A549 (cell line): ENCODE data around the gene SFTPB. TPM values are rescaled to one million over a fixed set of nuclear protein-coding genes. Genes with fewer than 3 reads are reported as not detected.

Experiments
- ATAC-seq, 2 experiments: fragments of 200-7000 bp in 1 of 2; fragments of >200 bp in 1 of 2; cut with Nextera tagmentation in 1 of 2; cut with Tn5 transposase in 1 of 2; 3 replicates each; pipeline versions ENCODE4 v1.8.0 to v1.9.1; 2018 to 2020; ENCODE audit warnings: mild to moderate bottlenecking in 1 of 2, moderate library complexity in 1 of 2
- CTCF ChIA-PET: fragments of 300-600 bp; sonication (Branson Sonifier 250); formaldehyde crosslinking; extraction: SDS; loops from one replicate; lab custom pipeline; 2021; ENCODE audit warnings: antibody characterized with exemption, inconsistent platforms; lab: Yijun Ruan, JAX
- POLR2A ChIA-PET: fragments of 350-600 bp; formaldehyde crosslinking; extraction: SDS; loops from one replicate; lab custom pipeline; 2021; ENCODE audit warnings: antibody characterized with exemption, inconsistent platforms; lab: Yijun Ruan, JAX
- DNase-seq, 2 experiments: peaks; one replicate each; pipeline versions ENCODE4 v3.0.0 to v3.0.0-alpha.2; 2011 to 2016; ENCODE audit warnings: low read depth in 1 of 2, low spot score in 1 of 2
- FAIRE-seq: peaks from 2 replicates; lab custom pipeline; 2011; peaks lifted over from hg19 to GRCh38; lab: Jason Lieb, UNC
- H3K27ac ChIP-seq, 2 experiments: fragments of >200 bp; sonication (Bioruptor Twin); formaldehyde crosslinking; 3 replicates each; pipeline ENCODE4 v1.5.1; 2016 to 2017
- H3K4me1 ChIP-seq: fragments of >200 bp; sonication (Bioruptor Twin); formaldehyde crosslinking; 3 replicates; pipeline ENCODE4 v1.6.1; 2016
- H3K4me2 ChIP-seq: fragments of >200 bp; sonication (Bioruptor Twin); formaldehyde crosslinking; 3 replicates; pipeline ENCODE4 v1.6.1; 2016
- H3K4me3 ChIP-seq: fragments of >200 bp; sonication (Bioruptor Twin); formaldehyde crosslinking; 3 replicates; pipeline ENCODE4 v1.5.1; 2016
- H3K9me3 ChIP-seq: fragments of >200 bp; sonication (Bioruptor Twin); formaldehyde crosslinking; 3 replicates; pipeline ENCODE4 v1.6.1; 2016
- BHLHE40 ChIP-seq: IDR thresholded peaks from 2 replicates; pipeline ENCODE4 v1.6.1; 2012; ENCODE audit warnings: low read depth, low read length, inconsistent platforms
- CEBPB ChIP-seq, 2 experiments: fragments of >200 bp in 1 of 2; sonication (Bioruptor Twin) in 1 of 2; formaldehyde crosslinking in 1 of 2; IDR thresholded peaks; 2 replicates each; pipeline ENCODE4 v1.6.1; 2012 to 2016
- CHD2 ChIP-seq: fragments of 150-350 bp; IDR thresholded peaks from 2 replicates; pipeline ENCODE4 v1.6.1; 2014; ENCODE audit warnings: low read length; ENCODE audit not compliant: partially characterized antibody
- EHF ChIP-seq: fragments of 250-450 bp; sonication (Bioruptor Pico); IDR thresholded peaks from 2 replicates; pipeline ENCODE4 v1.5.0; 2020; ENCODE audit warnings: mild to moderate bottlenecking
- EHMT2 ChIP-seq: fragments of 200-600 bp; sonication (generic); IDR thresholded peaks from 2 replicates; pipeline ENCODE4 v1.6.1; 2016; ENCODE audit warnings: antibody characterized with exemption, low read depth, mild to moderate bottlenecking, moderate library complexity
- HES2 ChIP-seq: fragments of >200 bp; sonication (Bioruptor Twin); formaldehyde crosslinking; IDR thresholded peaks from 2 replicates; pipeline ENCODE4 v1.6.1; 2016
- HEYL ChIP-seq: fragments of 250-450 bp; sonication (Bioruptor Pico); IDR thresholded peaks from 2 replicates; pipeline ENCODE4 v1.8.0; 2021; ENCODE audit warnings: mild to moderate bottlenecking, moderate library complexity
- KDM1A ChIP-seq: fragments of 200-600 bp; sonication (generic); IDR thresholded peaks from 2 replicates; pipeline ENCODE4 v1.6.1; 2016; ENCODE audit warnings: low read depth, mild to moderate bottlenecking
- KDM5A ChIP-seq: fragments of 200-600 bp; sonication (generic); IDR thresholded peaks from 2 replicates; pipeline ENCODE4 v1.6.1; 2016; ENCODE audit warnings: antibody characterized with exemption, mild to moderate bottlenecking
- MAFK ChIP-seq: fragments of 450-650 bp; IDR thresholded peaks from 2 replicates; pipeline ENCODE4 v1.6.1; 2014; ENCODE audit not compliant: partially characterized antibody
- NR3C1 ChIP-seq: fragments of >200 bp; sonication (Bioruptor Twin); formaldehyde crosslinking; IDR thresholded peaks from 3 replicates; pipeline ENCODE4 v1.6.1; 2017
- SMC3 ChIP-seq: fragments of >200 bp; sonication (Bioruptor Twin); formaldehyde crosslinking; IDR thresholded peaks from 3 replicates; pipeline ENCODE4 v1.6.1; 2018; ENCODE audit warnings: inconsistent platforms
- SREBF2 ChIP-seq: fragments of 450-650 bp; IDR thresholded peaks from 2 replicates; pipeline ENCODE4 v1.6.1; 2014; ENCODE audit warnings: mild to moderate bottlenecking, moderate library complexity
- ZC3H11A ChIP-seq: fragments of 450-650 bp; IDR thresholded peaks from 2 replicates; pipeline ENCODE4 v1.6.1; 2014; ENCODE audit warnings: antibody characterized with exemption, mild to moderate bottlenecking
- ZFP36 ChIP-seq: fragments of 450-650 bp; IDR thresholded peaks from 2 replicates; pipeline ENCODE4 v1.6.1; 2014; ENCODE audit warnings: borderline replicate concordance; ENCODE audit not compliant: partially characterized antibody
- WGBS: methylation state at CpG from one replicate; pipeline ENCODE4 v1.1.6; 2017; ENCODE audit errors: missing lambda C conversion rate; 5-methylcytosine and 5-hydroxymethylcytosine counted together
- polyA plus RNA-seq, 4 experiments: library from polyadenylated mRNA; depleted of rRNA in 3 of 4; stranded (reverse); fragments of >200 nt; fragmentation: RNase III in 1 of 4; extraction: RNeasy Plus Mini Kit Qiagen cat#74134 plus additional on column Dnase treatment in 1 of 4; gene quantifications; 2 replicates in 3 of 4; 3 replicates in 1 of 4; pipeline ENCODE4 v1.2.3, GENCODE V29; 2011 to 2017
- TF ChIP-seq, protein P1 (sequence below): fragments of 250-450 bp; sonication (Bioruptor Pico); IDR thresholded peaks from 2 replicates; pipeline ENCODE4 v1.5.0; 2021; ENCODE audit warnings: mild to moderate bottlenecking, moderate library complexity, borderline replicate concordance
- TF ChIP-seq, protein P2 (sequence below): IDR thresholded peaks from 2 replicates; pipeline ENCODE4 v1.6.1; 2012; ENCODE audit warnings: low read depth, borderline replicate concordance
- TF ChIP-seq, protein P3 (sequence below): fragments of 450-650 bp; IDR thresholded peaks from 2 replicates; pipeline ENCODE4 v1.6.1; 2014; ENCODE audit warnings: antibody characterized with exemption
- TF ChIP-seq, protein P4 (sequence below): IDR thresholded peaks from 2 replicates; pipeline ENCODE4 v1.6.1; 2012

The SFTPB gene
- polyA plus RNA-seq, 2 of the 4 experiments (the other 2 are of a cell fraction): not detected

DNA sequence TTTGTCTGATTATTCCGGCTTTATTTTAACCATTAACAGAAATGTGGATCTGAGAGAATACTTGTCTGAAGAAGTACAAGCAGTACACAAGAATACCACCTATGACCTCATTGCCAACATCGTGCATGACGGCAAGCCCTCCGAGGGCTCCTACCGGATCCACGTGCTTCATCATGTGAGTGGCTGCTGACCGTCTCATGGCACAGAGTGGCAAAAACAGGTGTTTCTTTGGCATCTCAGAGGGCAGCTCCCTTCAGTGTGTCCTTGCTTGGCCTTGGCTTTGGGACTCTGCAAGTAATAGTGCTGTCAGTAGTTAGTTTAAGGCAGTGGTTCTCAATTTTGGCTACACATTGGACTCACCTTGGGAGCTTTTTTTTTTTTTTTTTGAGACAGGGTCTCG, 23.1 kb downstream of the SFTPB start:
- Histone ChIP-seq H3K4me2 (no peak overlapping the region), H3K9me3 (no peaks in the 10 kb centered on the region), H3K4me1 (peaks cover 22% of the 10 kb centered on the region), H3K4me3 (no peak overlapping the region), H3K27ac (no peak overlapping the region)
- POLR2A ChIA-PET: interaction anchor here (0.6 kb wide), 1 partner anchor 414 kb away, joined by 3 read pairs; no protein-coding TSS in a partner anchor
- TF ChIP-seq HES2 (no peak), KDM1A (no peak), CHD2 (no peak), ZFP36 (no peak), EHF (no peak), SREBF2 (no peak), BHLHE40 (no peak), MAFK (no peak), ZC3H11A (no peak), HEYL (no peak), EHMT2 (no peak), NR3C1 (no peak), KDM5A (no peak)
- TF ChIP-seq, protein P1, sequence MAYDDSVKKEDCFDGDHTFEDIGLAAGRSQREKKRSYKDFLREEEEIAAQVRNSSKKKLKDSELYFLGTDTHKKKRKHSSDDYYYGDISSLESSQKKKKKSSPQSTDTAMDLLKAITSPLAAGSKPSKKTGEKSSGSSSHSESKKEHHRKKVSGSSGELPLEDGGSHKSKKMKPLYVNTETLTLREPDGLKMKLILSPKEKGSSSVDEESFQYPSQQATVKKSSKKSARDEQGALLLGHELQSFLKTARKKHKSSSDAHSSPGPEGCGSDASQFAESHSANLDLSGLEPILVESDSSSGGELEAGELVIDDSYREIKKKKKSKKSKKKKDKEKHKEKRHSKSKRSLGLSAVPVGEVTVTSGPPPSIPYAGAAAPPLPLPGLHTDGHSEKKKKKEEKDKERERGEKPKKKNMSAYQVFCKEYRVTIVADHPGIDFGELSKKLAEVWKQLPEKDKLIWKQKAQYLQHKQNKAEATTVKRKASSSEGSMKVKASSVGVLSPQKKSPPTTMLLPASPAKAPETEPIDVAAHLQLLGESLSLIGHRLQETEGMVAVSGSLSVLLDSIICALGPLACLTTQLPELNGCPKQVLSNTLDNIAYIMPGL (CRISPR knock-in tag): no peak
- TF ChIP-seq, protein P2, sequence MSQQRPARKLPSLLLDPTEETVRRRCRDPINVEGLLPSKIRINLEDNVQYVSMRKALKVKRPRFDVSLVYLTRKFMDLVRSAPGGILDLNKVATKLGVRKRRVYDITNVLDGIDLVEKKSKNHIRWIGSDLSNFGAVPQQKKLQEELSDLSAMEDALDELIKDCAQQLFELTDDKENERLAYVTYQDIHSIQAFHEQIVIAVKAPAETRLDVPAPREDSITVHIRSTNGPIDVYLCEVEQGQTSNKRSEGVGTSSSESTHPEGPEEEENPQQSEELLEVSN: no peak
- TF ChIP-seq, protein P3, sequence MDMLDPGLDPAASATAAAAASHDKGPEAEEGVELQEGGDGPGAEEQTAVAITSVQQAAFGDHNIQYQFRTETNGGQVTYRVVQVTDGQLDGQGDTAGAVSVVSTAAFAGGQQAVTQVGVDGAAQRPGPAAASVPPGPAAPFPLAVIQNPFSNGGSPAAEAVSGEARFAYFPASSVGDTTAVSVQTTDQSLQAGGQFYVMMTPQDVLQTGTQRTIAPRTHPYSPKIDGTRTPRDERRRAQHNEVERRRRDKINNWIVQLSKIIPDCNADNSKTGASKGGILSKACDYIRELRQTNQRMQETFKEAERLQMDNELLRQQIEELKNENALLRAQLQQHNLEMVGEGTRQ: no peak
- TF ChIP-seq, protein P4, sequence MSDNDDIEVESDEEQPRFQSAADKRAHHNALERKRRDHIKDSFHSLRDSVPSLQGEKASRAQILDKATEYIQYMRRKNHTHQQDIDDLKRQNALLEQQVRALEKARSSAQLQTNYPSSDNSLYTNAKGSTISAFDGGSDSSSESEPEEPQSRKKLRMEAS: no peak
- no peak for FAIRE-seq
- ATAC-seq: no peak
- WGBS: 93% methylated on average over 8 of the region's 8 CpGs
- CTCF ChIA-PET: interaction anchor here (1.1 to 8.8 kb wide), 3 partner anchors 8 to 72 kb away, joined by 3 to 126 read pairs (median 111); no protein-coding TSS in a partner anchor
- DNase-seq: no peak

DNA sequence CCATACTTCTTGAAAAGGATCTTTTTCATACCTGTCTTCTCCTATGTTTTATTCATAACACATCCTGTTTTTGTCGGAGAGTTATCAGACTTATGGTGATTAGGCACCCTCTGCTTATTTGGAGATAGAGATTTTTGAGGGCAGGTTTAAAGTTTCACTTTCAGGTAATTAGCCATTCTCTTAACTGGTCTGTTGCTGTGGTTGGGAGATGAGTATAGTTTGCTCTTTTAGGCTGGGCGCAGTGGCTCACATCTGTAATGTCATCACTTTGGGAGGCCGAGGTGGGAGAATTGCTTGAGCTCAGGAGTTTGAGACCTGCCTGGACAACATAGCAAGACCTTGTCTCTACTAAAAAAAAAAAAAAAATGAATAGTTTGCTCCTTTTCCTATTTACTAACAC, 25.3 kb downstream of the SFTPB start:
- Histone ChIP-seq H3K4me2 (no peak overlapping the region), H3K4me3 (no peak overlapping the region), H3K4me1 (peaks cover 1% of the 10 kb centered on the region; the same call in 1 of the 3 replicates)
- 89% methylated on average over 3 of the region's 3 CpGs for WGBS
- no peak for DNase-seq
- CTCF ChIA-PET: interaction anchor here (0.7 to 2.0 kb wide), 6 partner anchors 15 to 438 kb away, joined by 3 to 9 read pairs (median 4); no protein-coding TSS in a partner anchor
- POLR2A ChIA-PET: no interaction called here
- FAIRE-seq: no peak
- TF ChIP-seq HES2: no peak
- TF ChIP-seq CHD2: no peak
- no peak for TF ChIP-seq SMC3
- TF ChIP-seq, protein P1 (CRISPR knock-in tag): no peak
- no peak for TF ChIP-seq CEBPB (IDR thresholded peaks at IDR 0.05)
- TF ChIP-seq, all 56 proteins: peak for 0
- ATAC-seq: no peak
- H3K27ac ChIP-seq: no peak overlapping the region
- H3K9me3 ChIP-seq: no peaks in the 10 kb centered on the region
